PFSK-1 (cell line): ENCODE results near the gene NTRK1.

Source experiments
- POLR2AphosphoS5 ChIP-seq: IDR thresholded peaks from 2 replicates; pipeline ENCODE4 v1.6.1; 2012; ENCODE audit warnings: low read depth, mild to moderate bottlenecking, control low read depth, low read length, moderate library complexity
- SIN3A ChIP-seq: IDR thresholded peaks from 2 replicates; pipeline ENCODE4 v1.6.1; 2012; ENCODE audit warnings: mild to moderate bottlenecking, low read length, moderate library complexity, borderline replicate concordance; ENCODE audit not compliant: insufficient read depth
- TF ChIP-seq, protein P1 (sequence below), 2 experiments: IDR thresholded peaks; 2 replicates each; pipeline versions ENCODE4 v1.6.1 to v1.8.0; 2011 to 2012; ENCODE audit warnings: low read depth in 2 of 2, low read length in 2 of 2, control low read depth in 1 of 2, inconsistent platforms in 1 of 2, mild to moderate bottlenecking in 1 of 2, moderate library complexity in 1 of 2; ENCODE audit not compliant: insufficient read depth in 1 of 2

DNA sequence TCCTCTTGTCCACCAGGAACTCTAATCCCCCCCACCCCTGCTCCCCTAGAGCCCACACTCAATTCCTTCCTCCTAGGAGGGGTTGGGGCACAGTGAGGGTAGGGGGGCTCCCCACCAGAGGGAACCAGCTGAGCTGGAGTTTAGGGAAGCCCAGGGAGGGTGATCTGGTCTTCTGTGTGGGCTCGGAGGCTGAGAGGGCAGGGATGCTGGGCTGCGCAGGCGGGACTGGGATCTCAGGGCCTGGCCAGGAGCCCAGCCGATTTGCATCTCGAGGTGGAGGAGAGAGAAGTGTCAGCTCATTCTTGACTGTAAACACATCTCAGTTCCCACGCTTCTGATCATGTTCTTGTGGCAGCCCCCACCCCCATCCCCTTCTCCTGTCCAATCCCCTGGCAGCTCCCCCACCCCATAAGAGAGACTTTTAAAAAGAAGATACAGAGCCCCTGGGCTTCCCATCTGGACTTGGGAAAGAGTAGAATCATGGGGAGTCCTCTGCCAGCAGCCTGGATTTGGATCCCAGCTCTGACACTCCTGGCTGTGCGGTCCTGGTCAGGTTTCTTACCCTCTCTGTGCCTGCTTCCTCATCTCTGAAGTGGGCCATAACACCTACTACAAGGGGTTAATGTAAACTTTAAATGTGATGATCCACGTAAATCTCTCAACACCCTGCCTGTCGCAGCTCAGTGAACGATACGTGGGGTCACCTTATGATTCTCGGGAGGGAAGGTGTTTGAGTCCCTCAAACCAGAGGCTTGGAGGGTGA is 39.5 kb downstream of the NTRK1 start:
- TF ChIP-seq, protein P1, sequence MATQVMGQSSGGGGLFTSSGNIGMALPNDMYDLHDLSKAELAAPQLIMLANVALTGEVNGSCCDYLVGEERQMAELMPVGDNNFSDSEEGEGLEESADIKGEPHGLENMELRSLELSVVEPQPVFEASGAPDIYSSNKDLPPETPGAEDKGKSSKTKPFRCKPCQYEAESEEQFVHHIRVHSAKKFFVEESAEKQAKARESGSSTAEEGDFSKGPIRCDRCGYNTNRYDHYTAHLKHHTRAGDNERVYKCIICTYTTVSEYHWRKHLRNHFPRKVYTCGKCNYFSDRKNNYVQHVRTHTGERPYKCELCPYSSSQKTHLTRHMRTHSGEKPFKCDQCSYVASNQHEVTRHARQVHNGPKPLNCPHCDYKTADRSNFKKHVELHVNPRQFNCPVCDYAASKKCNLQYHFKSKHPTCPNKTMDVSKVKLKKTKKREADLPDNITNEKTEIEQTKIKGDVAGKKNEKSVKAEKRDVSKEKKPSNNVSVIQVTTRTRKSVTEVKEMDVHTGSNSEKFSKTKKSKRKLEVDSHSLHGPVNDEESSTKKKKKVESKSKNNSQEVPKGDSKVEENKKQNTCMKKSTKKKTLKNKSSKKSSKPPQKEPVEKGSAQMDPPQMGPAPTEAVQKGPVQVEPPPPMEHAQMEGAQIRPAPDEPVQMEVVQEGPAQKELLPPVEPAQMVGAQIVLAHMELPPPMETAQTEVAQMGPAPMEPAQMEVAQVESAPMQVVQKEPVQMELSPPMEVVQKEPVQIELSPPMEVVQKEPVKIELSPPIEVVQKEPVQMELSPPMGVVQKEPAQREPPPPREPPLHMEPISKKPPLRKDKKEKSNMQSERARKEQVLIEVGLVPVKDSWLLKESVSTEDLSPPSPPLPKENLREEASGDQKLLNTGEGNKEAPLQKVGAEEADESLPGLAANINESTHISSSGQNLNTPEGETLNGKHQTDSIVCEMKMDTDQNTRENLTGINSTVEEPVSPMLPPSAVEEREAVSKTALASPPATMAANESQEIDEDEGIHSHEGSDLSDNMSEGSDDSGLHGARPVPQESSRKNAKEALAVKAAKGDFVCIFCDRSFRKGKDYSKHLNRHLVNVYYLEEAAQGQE (IDR thresholded peaks at IDR 0.05; ENCODE audit: insufficient read depth in 1 of 2, low read depth in 2 of 2, low read length in 2 of 2) = no peak
- TF ChIP-seq POLR2AphosphoS5 (no peak), SIN3A (no peak)
